ENCODE results near the gene IRF2. TPM values are rescaled to one million over a fixed set of nuclear protein-coding genes. Genes with fewer than 3 reads are reported as not detected.
A peak's percentile ranks its signal among the peaks of the same experiment; 100 is the strongest.

The IRF2 gene
- total RNA-seq, 1 donor from 2014 or later, result 12.6 TPM

DNA sequence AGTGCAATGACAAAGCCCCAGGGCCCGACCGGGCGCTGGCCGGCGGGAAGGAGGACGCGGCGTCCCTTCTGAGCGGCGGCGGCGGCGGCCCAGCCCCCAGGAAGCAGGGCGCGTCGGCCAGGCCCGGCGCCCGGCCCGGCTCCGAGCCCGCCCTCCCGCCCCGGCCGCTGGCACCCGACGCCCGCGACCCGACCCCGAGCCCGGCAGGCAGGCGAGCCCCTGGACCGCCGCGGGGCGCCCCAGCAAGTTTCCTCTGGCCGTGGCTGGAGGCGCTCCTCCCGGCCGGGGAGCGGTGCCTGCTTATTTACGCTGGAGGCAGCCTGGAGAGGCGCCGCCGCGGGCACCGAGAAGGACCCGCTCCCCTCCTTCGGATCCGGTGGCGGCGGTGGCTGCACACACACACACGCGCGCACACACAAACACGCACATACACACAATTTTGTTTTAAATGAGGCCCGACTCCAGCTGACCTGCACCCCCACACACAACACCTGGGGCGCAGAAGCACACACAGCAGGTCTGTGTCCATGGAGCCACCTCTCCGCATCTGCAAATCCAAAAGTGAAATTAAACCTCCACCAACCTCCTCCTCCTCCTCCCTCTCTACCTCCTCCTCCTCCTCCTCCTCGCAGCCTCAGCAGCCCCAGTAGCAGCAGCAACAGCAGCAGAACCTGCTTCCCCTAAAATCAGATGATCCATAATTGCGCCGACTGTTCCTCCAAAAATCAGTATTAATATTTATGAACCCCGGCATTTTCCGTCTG lies 669 bp downstream of the IRF2 start:
- Mint-ChIP-seq H3K4me3 (peak overlapping the region; percentile 94), H3K4me1 (peaks cover 54% of the 10 kb centered on the region), H3K36me3 (ENCODE audit: low read depth) (no peaks in the 10 kb centered on the region), H3K27ac (ENCODE audit: unreplicated experiment) (peak overlapping the region; percentile 95), H3K9me3 (no peaks in the 10 kb centered on the region), H3K27me3 (ENCODE audit: low read depth) (no peaks in the 10 kb centered on the region)
- DNase-seq (ENCODE audit: low read depth, low spot score), result peak; percentile 35
- no peak for TF ChIP-seq CTCF (conservative IDR thresholded peaks at IDR 0.05)

GRCh38 chr4:184472614-184473498 lies 1.5 kb downstream of the IRF2 start:
- H3K36me3 Mint-ChIP-seq (ENCODE audit: low read depth), result no peaks in the 10 kb centered on the region
- peak overlapping the region; percentile 24 for H3K27ac Mint-ChIP-seq (ENCODE audit: unreplicated experiment)
- peak overlapping the region; percentile 92 for H3K4me3 Mint-ChIP-seq
- H3K27me3 Mint-ChIP-seq (ENCODE audit: low read depth), result no peaks in the 10 kb centered on the region
- no peak for TF ChIP-seq CTCF (conservative IDR thresholded peaks at IDR 0.05)
- peaks cover 49% of the 10 kb centered on the region for H3K4me1 Mint-ChIP-seq
- peak; percentile 67 for DNase-seq (ENCODE audit: low read depth, low spot score)
- no peaks in the 10 kb centered on the region for H3K9me3 Mint-ChIP-seq

DNA sequence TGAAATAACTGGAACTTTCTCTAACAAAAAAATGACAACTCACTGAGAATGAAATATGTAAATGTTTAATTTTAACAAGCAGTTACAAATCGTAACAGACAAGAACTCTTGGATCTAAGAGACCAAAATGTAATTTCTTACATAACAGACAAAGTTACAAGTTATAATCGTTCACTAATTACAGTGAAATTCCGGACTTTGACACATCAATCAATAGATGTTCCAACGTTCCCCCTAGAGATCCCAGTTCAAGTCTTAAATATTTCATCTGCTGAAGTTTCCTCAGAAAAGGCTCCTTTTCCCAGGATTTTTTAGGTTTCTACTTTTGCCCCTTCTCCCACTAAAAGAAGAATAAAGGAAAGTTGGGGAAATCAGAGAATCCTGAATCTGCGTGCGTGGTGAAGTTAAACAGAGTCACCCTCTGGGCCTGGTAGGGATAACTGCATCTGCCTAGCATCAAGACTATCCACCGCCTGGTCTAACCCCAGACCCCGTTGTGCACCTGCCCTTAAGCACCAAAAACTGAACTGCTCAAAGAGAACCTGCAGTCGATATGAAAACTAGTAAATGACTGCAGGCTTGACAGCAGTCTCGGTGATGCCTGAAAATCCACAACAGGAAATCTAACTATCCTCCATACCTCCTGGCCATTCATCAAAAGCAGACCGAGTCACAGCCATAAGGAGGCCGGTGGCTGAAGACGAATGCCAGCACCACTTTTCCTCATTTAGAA lies 2.3 kb downstream of the IRF2 start:
- TF ChIP-seq CTCF (conservative IDR thresholded peaks at IDR 0.05), result no peak
- Mint-ChIP-seq H3K36me3 (ENCODE audit: low read depth) (no peaks in the 10 kb centered on the region), H3K9me3 (no peaks in the 10 kb centered on the region), H3K27ac (ENCODE audit: unreplicated experiment) (peak overlapping the region; percentile 24), H3K4me3 (peak overlapping the region; percentile 92), H3K4me1 (peaks cover 45% of the 10 kb centered on the region), H3K27me3 (ENCODE audit: low read depth) (no peaks in the 10 kb centered on the region)
- no peak for DNase-seq (ENCODE audit: low read depth, low spot score)

DNA sequence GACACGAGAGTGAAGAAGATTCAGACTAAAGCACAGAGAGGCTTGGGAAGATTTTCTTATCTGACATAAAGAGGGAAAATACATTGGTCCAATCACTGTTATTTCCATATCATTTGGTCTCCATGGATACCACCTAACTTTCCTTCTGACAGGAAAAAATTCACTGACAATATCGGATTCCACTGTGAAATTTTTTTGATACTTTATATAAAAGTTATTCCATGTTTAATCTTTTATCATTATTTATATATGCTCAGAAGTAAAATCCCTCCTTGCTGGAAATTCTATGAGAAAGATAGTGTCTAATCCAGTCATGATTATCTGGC lies 3.6 kb downstream of the IRF2 start:
- H3K27me3 Mint-ChIP-seq (ENCODE audit: low read depth), result no peaks in the 10 kb centered on the region
- no peak overlapping the region for H3K4me3 Mint-ChIP-seq
- no peak for TF ChIP-seq CTCF (conservative IDR thresholded peaks at IDR 0.05)
- no peaks in the 10 kb centered on the region for H3K9me3 Mint-ChIP-seq
- no peaks in the 10 kb centered on the region for H3K36me3 Mint-ChIP-seq (ENCODE audit: low read depth)
- H3K27ac Mint-ChIP-seq (ENCODE audit: unreplicated experiment), result no peak overlapping the region
- peaks cover 41% of the 10 kb centered on the region for H3K4me1 Mint-ChIP-seq
- no peak for DNase-seq (ENCODE audit: low read depth, low spot score)

GRCh38 chr4:184466634-184467033 lies 7.7 kb downstream of the IRF2 start:
- no peak for TF ChIP-seq CTCF (conservative IDR thresholded peaks at IDR 0.05)
- Mint-ChIP-seq H3K4me3 (no peak overlapping the region), H3K9me3 (no peaks in the 10 kb centered on the region), H3K27ac (ENCODE audit: unreplicated experiment) (no peak overlapping the region), H3K27me3 (ENCODE audit: low read depth) (no peaks in the 10 kb centered on the region), H3K36me3 (ENCODE audit: low read depth) (no peaks in the 10 kb centered on the region), H3K4me1 (peaks cover 38% of the 10 kb centered on the region)
- no peak for DNase-seq (ENCODE audit: low read depth, low spot score)

Measured in neural crest cell (in vitro differentiated cells).